ENCODE results near the gene PON1. TPM values are rescaled to one million over a fixed set of nuclear protein-coding genes. Genes with fewer than 3 reads are reported as not detected.

Gene PON1
- polyA plus RNA-seq, 4 donors, result 0.04 to 9.5 TPM; not detected in 2

DNA sequence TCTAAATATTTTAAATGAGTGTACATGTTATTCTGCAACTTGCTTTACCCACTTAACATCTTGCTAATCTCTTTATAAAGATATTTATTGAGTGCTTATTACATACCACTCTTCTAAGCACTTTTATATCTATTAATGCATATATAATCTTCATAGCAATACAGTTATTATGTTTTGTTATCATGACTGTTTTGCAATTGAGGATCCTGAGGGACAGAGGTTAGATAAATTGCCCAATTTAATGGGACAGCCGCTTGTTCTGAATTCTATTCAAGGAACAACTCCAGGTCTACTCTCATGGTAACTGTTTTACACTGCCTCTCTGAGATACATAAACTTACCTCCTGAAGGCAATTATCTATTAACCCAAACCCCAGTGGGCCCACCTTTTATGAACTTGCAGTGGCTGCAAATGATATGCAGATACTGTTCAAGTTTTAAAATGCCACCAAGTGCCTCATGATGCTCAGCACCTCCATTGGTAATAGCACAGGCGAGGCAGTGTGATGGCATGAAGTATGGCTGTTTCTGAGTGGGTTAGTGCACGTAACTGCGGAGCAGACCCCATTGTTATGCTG is 60.5 kb downstream of the PON1 start:
- Histone ChIP-seq H3K36me3 (ENCODE audit: control insufficient read depth in 3 of 3, insufficient read depth in 2 of 3, low read depth in 1 of 3, low read length in 3 of 3) (peaks cover 0 to 5% (median 0%) of the 10 kb centered on the region in 3 donors), H3K9me3 (ENCODE audit: control insufficient read depth in 2 of 2, insufficient read depth in 1 of 2, low read depth in 1 of 2, low read length in 1 of 2) (no peaks in the 10 kb centered on the region), H3K4me1 (ENCODE audit: control insufficient read depth in 3 of 3, insufficient read depth in 2 of 3, low read depth in 1 of 3, low read length in 2 of 3) (no peaks in the 10 kb centered on the region), H3K4me3 (ENCODE audit: low read depth in 1 of 3, low read length in 3 of 3) (no peak overlapping the region), H3K27me3 (ENCODE audit: control insufficient read depth in 3 of 3, insufficient read depth in 3 of 3, low read length in 3 of 3) (no peaks in the 10 kb centered on the region), H3K27ac (ENCODE audit: low read depth in 1 of 3, low read length in 2 of 3) (no peak overlapping the region)
- DNase-seq, result no peak
- no peak for FAIRE-seq
- 89 to 96% (median 95%) methylated on average over 4 of the region's 4 CpGs for WGBS, 3 donors

DNA sequence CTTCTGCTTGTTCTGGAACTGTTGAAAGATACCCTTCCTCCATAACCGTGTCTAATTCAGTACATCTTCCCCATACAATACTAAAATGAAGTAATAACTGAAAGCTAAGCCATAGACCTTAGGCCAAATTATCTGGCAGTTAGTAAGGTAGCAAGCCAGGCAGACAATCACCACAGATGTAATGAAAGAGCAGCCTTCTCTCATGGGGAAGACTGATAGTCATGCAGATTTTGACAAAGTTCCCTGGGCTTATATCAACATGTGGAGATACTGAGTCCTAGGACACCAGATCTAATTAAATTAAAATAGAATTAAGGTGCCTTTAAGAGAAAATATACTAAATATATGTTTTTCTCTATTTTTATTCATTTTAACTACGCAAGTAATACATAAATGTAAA is 61.5 kb downstream of the PON1 start:
- H3K4me1 ChIP-seq (ENCODE audit: control insufficient read depth in 3 of 3, insufficient read depth in 2 of 3, low read depth in 1 of 3, low read length in 2 of 3), result no peaks in the 10 kb centered on the region
- H3K27me3 ChIP-seq (ENCODE audit: control insufficient read depth in 3 of 3, insufficient read depth in 3 of 3, low read length in 3 of 3), result no peaks in the 10 kb centered on the region
- no peaks in the 10 kb centered on the region for H3K9me3 ChIP-seq (ENCODE audit: control insufficient read depth in 2 of 2, insufficient read depth in 1 of 2, low read depth in 1 of 2, low read length in 1 of 2)
- 94 to 97% (median 95%) methylated on average over 2 of the region's 2 CpGs for WGBS, 3 donors
- H3K4me3 ChIP-seq (ENCODE audit: low read depth in 1 of 3, low read length in 3 of 3), result no peak overlapping the region
- H3K36me3 ChIP-seq (ENCODE audit: control insufficient read depth in 3 of 3, insufficient read depth in 2 of 3, low read depth in 1 of 3, low read length in 3 of 3), result peaks cover 0 to 2% (median 0%) of the 10 kb centered on the region in 3 donors
- DNase-seq (no peak), FAIRE-seq (no peak)
- no peak overlapping the region for H3K27ac ChIP-seq (ENCODE audit: low read depth in 1 of 3, low read length in 2 of 3)

DNA sequence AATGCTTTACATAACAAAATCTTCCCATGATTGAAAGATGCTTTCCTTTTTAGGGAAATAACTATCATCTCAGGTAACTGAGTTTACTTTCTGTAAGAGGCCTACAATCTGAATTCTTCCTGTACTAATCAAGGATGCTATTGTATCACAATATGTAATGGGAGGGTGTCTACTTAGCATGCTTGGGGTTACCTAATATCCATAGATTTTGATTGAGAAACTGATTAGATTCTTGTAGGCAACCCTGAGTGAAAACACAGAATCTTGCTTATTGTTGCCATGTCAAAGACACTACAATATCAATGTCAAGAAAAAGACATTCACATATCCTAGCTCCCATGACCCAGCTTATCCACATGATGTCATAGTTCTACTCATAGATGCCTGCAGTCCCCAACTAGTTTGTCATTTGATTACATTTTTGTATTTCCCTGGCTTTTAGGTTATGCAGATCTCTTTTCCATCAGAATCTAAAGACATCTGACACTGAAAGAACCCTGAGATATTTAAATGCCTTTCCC is 62.4 kb downstream of the PON1 start:
- DNase-seq (no peak), FAIRE-seq (no peak)
- H3K9me3 ChIP-seq (ENCODE audit: control insufficient read depth in 2 of 2, insufficient read depth in 1 of 2, low read depth in 1 of 2, low read length in 1 of 2), result no peaks in the 10 kb centered on the region
- no peaks in the 10 kb centered on the region for H3K4me1 ChIP-seq (ENCODE audit: control insufficient read depth in 3 of 3, insufficient read depth in 2 of 3, low read depth in 1 of 3, low read length in 2 of 3)
- H3K4me3 ChIP-seq (ENCODE audit: low read depth in 1 of 3, low read length in 3 of 3), result no peak overlapping the region
- no peak overlapping the region for H3K27ac ChIP-seq (ENCODE audit: low read depth in 1 of 3, low read length in 2 of 3)
- peaks cover 0 to 2% (median 0%) of the 10 kb centered on the region in 3 donors for H3K36me3 ChIP-seq (ENCODE audit: control insufficient read depth in 3 of 3, insufficient read depth in 2 of 3, low read depth in 1 of 3, low read length in 3 of 3)
- H3K27me3 ChIP-seq (ENCODE audit: control insufficient read depth in 3 of 3, insufficient read depth in 3 of 3, low read length in 3 of 3), result no peaks in the 10 kb centered on the region

DNA sequence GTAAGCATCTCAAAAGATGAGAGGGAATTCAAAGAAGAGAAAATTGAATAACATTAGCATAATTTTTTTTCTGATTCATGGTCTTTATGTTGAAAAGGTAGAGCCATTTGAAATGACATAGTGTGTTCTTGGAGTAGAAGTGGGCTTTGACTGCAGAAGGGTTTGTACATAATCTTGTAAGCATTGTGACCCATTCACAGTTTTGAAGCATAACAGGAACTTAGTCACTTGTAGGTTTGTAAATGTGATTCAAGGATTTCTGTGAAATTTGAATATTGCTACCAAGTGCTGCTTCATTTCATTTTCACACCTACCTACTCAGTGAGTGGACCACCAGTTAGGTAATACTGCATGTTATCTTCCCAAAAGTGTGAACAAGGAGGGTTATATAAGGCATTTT is 68.6 kb downstream of the PON1 start:
- no peaks in the 10 kb centered on the region for H3K4me1 ChIP-seq (ENCODE audit: control insufficient read depth in 3 of 3, insufficient read depth in 2 of 3, low read depth in 1 of 3, low read length in 2 of 3)
- peaks cover 0 to 7% (median 0%) of the 10 kb centered on the region in 3 donors for H3K36me3 ChIP-seq (ENCODE audit: control insufficient read depth in 3 of 3, insufficient read depth in 2 of 3, low read depth in 1 of 3, low read length in 3 of 3)
- FAIRE-seq (no peak), DNase-seq (no peak)
- no peaks in the 10 kb centered on the region for H3K9me3 ChIP-seq (ENCODE audit: control insufficient read depth in 2 of 2, insufficient read depth in 1 of 2, low read depth in 1 of 2, low read length in 1 of 2)
- H3K27ac ChIP-seq (ENCODE audit: low read depth in 1 of 3, low read length in 2 of 3), result no peak overlapping the region
- no peaks in the 10 kb centered on the region for H3K27me3 ChIP-seq (ENCODE audit: control insufficient read depth in 3 of 3, insufficient read depth in 3 of 3, low read length in 3 of 3)
- H3K4me3 ChIP-seq (ENCODE audit: low read depth in 1 of 3, low read length in 3 of 3), result no peak overlapping the region

DNA sequence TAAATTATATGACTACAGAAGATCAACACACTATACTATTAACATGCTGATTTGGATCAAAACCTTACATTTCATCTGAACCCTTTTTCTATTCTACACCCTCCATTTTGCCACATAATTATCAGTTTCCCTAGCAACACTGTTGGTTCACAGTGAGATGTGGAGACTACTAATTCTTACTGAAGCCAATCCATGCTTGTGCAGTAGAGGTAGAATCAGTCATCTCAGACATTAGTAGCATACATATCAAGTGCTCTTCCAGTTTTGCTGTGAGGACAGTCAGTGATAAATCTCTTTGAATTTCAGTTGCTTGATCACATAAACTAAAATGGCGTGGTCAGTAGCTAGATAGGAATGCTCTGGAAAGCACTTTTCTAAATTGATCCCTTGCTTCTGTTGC is 70.3 kb downstream of the PON1 start:
- Histone ChIP-seq H3K27ac (ENCODE audit: low read depth in 1 of 3, low read length in 2 of 3) (no peak overlapping the region), H3K27me3 (ENCODE audit: control insufficient read depth in 3 of 3, insufficient read depth in 3 of 3, low read length in 3 of 3) (no peaks in the 10 kb centered on the region), H3K9me3 (ENCODE audit: control insufficient read depth in 2 of 2, insufficient read depth in 1 of 2, low read depth in 1 of 2, low read length in 1 of 2) (no peaks in the 10 kb centered on the region), H3K4me3 (ENCODE audit: low read depth in 1 of 3, low read length in 3 of 3) (no peak overlapping the region), H3K4me1 (ENCODE audit: control insufficient read depth in 3 of 3, insufficient read depth in 2 of 3, low read depth in 1 of 3, low read length in 2 of 3) (no peaks in the 10 kb centered on the region), H3K36me3 (ENCODE audit: control insufficient read depth in 3 of 3, insufficient read depth in 2 of 3, low read depth in 1 of 3, low read length in 3 of 3) (peaks cover 0 to 7% (median 0%) of the 10 kb centered on the region in 3 donors)
- WGBS, 3 donors, result 81 to 97% (median 85%) methylated on average over 1 of the region's 1 CpG
- DNase-seq (no peak), FAIRE-seq (no peak)

DNA sequence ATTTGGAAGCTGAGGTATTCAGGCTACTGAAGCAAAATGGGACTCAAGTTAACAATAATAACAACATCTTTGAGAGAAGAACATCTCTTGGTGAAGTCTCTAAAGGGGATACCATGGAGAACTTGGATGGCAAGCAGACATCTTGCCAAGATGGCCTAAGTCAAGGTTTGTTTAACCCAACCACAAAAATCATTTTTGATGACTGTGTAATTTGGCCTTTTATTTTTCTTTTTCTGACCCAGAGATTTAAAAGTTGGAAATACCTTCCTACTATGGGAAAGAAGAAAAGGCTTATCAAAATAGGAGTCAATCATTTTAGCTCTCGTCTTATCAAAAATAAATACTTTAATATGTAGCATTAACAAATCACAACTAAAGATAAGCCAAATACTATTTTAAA is 72.4 kb downstream of the PON1 start:
- no peaks in the 10 kb centered on the region for H3K9me3 ChIP-seq (ENCODE audit: control insufficient read depth in 2 of 2, insufficient read depth in 1 of 2, low read depth in 1 of 2, low read length in 1 of 2)
- peaks cover 0 to 7% (median 0%) of the 10 kb centered on the region in 3 donors for H3K36me3 ChIP-seq (ENCODE audit: control insufficient read depth in 3 of 3, insufficient read depth in 2 of 3, low read depth in 1 of 3, low read length in 3 of 3)
- no peak for FAIRE-seq
- H3K4me3 ChIP-seq (ENCODE audit: low read depth in 1 of 3, low read length in 3 of 3), result no peak overlapping the region
- 78 to 91% (median 83%) methylated on average over 1 of the region's 1 CpG for WGBS, 3 donors
- H3K4me1 ChIP-seq (ENCODE audit: control insufficient read depth in 3 of 3, insufficient read depth in 2 of 3, low read depth in 1 of 3, low read length in 2 of 3), result peaks cover 0 to 2% (median 0%) of the 10 kb centered on the region in 3 donors
- no peaks in the 10 kb centered on the region for H3K27me3 ChIP-seq (ENCODE audit: control insufficient read depth in 3 of 3, insufficient read depth in 3 of 3, low read length in 3 of 3)
- no peak overlapping the region for H3K27ac ChIP-seq (ENCODE audit: low read depth in 1 of 3, low read length in 2 of 3)
- DNase-seq, result no peak

DNA sequence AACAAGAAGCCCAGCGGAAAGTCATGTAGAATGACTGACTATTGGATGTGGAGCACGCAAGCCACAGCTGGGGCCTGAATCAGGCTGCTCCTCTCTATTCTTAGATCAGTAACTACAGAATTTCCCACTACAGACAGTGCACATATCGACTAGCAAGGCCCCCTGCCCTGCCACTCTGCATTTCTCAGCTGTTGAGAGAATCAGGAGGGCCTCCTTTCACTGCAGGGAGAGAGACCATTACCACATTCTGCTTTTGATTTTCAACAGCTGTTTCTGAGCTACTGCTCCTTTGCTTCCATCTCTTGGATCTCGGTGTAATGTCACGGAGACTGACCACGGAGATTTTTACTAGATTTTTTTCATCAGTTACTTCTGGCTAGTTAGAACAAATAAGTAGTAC is 73.8 kb downstream of the PON1 start:
- Histone ChIP-seq H3K4me3 (ENCODE audit: low read depth in 1 of 3, low read length in 3 of 3) (no peak overlapping the region), H3K4me1 (ENCODE audit: control insufficient read depth in 3 of 3, insufficient read depth in 2 of 3, low read depth in 1 of 3, low read length in 2 of 3) (peaks cover 0 to 11% (median 0%) of the 10 kb centered on the region in 3 donors), H3K27ac (ENCODE audit: low read depth in 1 of 3, low read length in 2 of 3) (no peak overlapping the region), H3K27me3 (ENCODE audit: control insufficient read depth in 3 of 3, insufficient read depth in 3 of 3, low read length in 3 of 3) (no peaks in the 10 kb centered on the region), H3K9me3 (ENCODE audit: control insufficient read depth in 2 of 2, insufficient read depth in 1 of 2, low read depth in 1 of 2, low read length in 1 of 2) (no peaks in the 10 kb centered on the region), H3K36me3 (ENCODE audit: control insufficient read depth in 3 of 3, insufficient read depth in 2 of 3, low read depth in 1 of 3, low read length in 3 of 3) (peaks cover 0 to 7% (median 0%) of the 10 kb centered on the region in 3 donors)
- DNase-seq, result no peak
- FAIRE-seq, result no peak
- 82 to 88% (median 86%) methylated on average over 6 of the region's 6 CpGs for WGBS, 3 donors
